NCI-H446 treated with DMSO at 0.1 percent for 48 hours (cell line): ENCODE results near the gene TOR1B.
"Not testable (repeated sequence)": the region's sequence is repeated elsewhere in the genome, so short reads cannot be mapped to it uniquely, and the experiment has no call there.

Source experiments
- DNase-seq: peaks from one replicate; lab custom pipeline; 2025; lab: John Stamatoyannopoulos, UW

TOR1B gene

GRCh38 chr9:129776938-129777768 lies 25.8 kb upstream of the TOR1B start:
- no peak for DNase-seq

- no peak for DNase-seq
Observed at GRCh38 chr9:129777769-129778130, 25.2 kb upstream of the TOR1B start.

DNA sequence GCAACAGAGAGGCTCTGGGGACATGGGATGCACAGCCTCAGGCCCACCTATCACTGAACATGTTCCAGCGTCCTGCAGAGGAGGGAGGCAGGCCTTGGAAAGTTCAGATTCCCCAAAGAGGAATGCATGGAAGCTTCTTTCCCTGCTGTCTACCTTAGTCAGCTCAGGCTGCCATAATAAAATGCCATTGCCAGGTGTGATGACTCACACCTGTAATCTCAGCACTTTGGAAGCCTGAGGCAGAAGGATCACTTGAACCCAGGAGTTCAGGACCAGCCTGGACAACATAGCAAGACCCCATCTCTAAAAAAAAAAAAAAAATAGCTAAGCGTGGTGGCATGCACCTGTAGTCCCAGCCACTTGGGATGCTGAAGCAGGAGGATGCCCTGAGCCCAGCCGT lies 24.5 kb upstream of the TOR1B start:
- no peak for DNase-seq

DNA sequence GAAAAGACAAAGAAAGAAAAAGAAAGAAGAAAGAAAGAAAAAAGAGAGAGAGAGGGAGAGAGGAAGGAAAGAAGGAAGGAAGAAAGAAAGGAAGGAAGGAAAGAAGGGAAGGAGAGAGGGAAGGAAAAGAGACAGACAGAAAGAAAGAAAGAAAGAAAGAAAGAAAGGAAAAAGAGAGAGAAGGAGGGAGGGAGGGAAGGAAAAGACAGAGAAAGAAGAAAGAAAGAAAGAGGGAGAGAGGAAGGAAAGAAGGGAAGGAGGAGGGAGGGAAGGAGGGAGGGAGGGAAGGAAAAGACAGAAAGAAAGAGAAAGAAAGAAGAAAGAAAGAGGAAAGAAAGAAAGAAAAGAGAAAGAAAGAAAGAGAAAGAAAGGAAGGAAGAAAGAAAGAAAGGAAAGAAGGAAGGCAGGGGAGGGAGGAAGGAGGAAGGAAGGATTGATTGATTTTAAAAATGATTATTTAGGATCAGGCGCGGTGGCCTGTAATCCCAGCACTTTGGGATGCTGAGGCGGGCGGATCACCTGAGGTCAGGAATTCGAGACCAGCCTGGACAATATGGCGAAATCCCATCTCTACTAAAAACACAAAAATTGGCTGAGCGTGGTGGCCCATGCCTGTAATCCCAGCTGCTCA lies 23.3 kb upstream of the TOR1B start:
- no peak for DNase-seq

DNA sequence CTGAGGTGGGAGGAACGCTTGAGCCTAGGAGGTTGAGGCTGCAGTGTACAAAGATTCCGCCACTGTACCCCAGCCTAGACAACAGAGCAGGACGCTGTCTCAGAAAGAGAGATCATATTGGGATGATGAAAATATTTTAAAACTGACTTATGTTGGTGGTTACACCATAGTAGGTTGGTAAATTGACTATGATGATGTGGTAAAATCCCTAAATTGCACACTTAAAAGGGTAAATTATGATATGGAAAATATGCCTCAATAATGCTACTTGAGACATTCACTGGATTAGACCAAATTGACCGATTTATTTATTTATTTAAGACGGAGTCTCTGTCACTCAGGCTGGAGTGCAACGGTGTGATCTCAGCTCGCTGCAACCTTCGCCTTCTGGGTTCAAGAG lies 21.9 kb upstream of the TOR1B start:
- no peak for DNase-seq

DNA sequence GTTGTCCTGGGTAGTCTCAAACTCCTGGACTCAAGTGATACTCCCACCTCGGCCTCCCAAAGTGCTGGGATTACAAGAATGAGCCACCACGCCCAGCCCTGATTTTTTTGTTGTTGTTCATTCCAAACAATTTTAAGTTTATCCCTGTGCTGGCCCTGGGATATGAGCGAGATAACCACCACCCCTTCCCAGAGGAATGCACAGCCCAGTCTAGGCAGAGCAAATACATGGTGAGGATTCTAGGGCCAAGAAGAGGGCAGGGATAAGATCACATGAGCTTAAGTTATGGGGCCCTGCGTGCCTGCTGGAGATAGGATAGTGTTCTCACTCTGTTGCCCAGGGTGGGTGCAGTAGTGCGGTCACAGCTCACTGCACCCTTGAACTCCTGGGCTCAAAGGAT lies 21.0 kb upstream of the TOR1B start:
- no peak for DNase-seq

DNA sequence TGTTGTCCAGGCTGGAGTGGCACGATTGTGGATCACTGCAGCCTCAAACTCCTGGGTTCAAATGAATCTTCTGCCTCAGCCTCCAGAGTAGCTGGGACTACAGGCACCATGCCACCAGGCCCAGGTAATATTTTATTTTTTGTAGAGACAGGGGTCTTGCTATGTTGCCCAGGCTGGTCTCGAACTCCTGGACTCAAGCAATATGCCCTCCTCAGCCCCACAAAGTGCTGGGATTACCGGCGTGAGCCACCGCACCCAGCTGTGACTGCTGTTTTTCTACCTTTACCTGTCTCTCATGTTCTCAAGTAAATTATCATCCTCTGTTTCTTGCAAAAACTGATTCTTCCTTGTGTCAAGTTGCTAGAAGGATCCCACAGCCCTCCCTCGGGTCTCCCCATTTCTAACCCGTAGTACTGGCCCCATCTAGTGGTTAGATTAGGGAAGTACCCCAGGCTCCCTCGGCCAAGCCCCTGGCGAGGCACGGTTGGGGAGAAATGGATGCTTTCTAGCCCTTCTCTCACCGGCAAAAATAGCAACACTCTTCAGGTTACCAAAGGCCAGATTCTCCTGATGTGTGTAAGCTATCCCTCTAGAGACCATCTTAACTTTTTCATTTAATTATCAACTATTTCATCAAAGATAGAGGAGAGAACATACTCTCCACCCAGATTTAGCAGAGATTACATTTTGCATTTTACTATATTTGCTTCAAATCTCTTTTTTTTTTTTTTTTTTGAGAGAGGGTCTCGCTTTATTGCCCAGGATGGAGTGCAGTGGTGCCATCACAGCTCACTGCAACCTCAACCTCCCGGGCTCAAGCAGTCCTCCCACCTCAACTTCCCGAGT lies 19.2 kb upstream of the TOR1B start:
- DNase-seq = no peak

GRCh38 chr9:129784970-129785369 lies 18.0 kb upstream of the TOR1B start:
- not testable (repeated sequence) for DNase-seq

- no peak for DNase-seq
Observed at GRCh38 chr9:129785866-129786265, 17.1 kb upstream of the TOR1B start.

GRCh38 chr9:129786481-129786880 lies 16.5 kb upstream of the TOR1B start:
- no peak for DNase-seq

DNA sequence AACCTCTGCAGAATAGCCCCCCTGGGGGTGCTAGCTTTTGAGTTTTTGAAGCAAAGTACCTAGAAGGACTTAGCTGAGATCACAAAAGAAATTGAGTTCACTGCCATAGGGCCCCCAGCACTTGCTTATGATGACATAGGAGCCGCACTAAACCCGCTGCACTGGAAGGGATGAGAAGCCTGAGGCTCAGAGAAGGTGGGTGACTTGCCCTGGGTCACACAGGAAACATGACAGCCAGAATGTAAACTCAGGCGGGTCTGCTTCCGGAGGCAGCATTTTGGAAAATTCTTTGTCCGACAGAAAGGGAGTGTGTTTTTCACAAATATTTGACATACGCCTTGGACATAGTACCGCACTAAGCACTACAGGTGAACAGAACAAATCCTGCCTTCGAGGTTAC lies 8.4 kb upstream of the TOR1B start:
- no peak for DNase-seq

DNA sequence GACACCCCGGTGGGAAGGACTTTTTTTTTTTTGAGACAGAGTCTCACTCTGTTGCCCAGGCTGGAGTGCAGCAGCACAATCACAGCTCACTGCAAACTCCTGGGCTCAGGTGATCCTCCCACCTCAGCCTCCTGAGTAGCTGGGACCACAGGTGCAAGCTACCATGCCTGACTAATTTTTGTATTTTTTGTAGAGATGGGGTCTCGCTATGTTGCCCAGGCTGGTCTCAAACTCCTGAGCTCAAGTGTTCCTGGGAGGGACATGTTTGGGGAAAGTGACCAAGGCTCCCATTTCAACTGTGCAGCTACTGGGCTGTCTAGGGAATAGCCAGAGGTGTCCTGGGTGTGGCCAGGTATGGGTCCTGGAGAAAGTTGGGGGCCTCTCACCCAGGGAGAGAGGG lies 7.0 kb upstream of the TOR1B start:
- DNase-seq = not testable (repeated sequence)

- DNase-seq = no peak
Observed at GRCh38 chr9:129798973-129799372, 4.0 kb upstream of the TOR1B start.

DNA sequence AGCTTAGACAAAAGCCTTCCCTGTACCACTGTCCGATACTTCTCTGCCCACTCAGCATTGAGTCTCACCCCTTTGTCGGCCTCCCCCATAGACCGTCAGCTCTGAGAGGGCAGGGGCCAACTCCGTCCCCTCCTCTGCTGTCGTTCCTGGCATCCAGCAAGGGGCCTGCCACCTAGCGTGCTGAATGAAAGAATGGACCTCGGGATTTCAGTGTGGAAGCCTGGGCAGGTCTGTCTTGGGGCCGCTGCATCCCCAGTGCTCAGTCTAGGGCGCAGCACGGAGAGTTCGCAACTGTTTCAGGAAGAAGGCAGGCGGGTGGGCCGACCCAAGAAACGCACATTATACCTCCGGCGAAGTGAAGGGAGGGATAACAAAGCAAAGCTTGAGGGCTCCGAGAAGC lies 1.5 kb upstream of the TOR1B start:
- DNase-seq = no peak

DNA sequence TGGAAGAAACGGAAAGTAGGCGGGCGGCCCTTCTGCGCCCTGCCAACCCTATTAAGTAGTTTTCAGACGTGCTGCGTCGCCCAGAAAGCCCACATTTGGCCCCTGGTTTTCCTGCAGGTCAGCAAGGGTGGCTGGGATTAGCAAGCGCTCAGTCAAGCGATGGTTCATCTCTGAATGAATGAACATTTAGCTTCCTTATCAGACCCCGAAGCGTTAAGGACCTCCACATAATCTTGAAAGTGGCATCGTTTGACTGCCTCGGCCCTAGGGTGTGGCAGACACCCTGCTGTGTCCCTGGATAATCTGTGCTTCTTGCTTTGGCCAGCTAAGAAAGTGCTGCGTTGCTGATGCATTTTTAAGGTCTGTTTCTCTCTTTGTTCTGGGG lies 684 bp downstream of the TOR1B start:
- DNase-seq = no peak

DNA sequence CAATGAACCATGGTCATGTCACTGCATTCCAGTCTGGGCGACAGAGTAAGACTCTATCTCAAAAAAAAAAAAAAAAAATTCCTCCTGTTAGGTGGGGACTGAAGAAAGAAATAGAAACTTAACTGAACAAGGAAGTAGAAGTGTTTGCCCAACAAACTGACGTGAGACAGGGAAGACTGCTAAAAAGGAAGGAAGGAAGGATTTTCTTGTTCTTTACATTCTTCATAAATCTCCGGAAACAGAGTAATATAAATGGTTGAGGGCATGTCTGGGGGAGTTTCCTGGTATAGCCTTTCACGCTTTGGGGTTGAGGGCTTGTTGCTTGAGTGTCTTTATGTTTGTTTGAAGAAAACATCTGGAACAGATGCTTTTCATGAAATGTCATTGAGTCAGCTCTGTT lies 3.1 kb downstream of the TOR1B start:
- DNase-seq = no peak

DNA sequence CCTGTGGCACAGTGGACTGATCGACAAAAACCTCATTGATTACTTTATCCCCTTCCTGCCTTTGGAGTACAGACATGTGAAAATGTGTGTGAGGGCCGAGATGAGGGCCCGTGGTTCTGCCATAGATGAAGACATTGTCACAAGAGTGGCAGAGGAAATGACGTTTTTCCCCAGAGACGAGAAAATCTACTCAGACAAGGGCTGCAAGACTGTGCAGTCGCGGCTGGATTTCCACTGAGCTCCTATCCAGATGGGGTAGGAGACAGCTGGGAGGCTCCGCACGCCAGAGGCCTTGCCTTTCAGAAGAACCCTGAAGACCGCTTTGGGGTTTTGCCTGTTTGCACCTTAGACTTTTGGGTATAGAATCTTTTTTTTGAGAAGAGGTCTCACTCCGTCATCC lies 6.4 kb downstream of the TOR1B start:
- no peak for DNase-seq

- DNase-seq = no peak
Observed at GRCh38 chr9:129810116-129810515, 7.1 kb downstream of the TOR1B start.

DNA sequence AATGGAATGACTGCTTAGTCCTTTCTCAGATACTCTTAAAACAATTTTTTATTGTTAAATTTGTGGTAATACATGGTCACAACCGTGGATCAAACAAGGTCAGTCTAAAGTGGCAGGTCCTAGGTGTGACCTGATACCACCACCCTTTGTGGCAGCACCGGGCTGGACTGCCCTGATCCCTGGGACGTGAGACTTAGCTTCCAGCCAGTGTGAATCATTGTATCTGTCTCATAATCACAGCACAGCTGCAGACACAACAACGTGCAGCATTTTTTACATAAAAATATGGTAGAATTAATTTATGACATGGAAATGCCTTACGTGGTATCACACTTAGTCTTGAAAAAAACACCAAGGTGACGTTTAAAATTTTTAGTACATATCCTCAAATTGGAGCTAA lies 7.8 kb downstream of the TOR1B start:
- DNase-seq = no peak

DNA sequence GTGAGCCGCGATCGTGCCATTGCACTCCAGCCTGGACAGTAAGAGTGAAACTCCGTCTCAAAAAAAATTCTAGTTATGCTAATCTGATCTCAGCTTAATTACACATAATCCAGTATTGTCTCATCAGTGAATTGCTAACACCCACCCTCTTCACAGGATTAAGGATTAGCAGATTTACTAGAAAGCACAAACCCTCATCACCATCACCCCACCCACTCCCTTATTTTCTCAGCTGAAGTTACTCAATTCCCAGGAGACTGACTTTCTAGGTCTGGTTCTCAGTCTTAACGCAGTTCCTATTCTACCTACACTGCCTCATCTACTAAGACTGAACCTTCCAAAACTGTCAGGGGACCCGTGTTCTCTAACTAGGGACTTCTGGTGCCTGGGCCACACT lies 9.0 kb downstream of the TOR1B start:
- DNase-seq = no peak

DNA sequence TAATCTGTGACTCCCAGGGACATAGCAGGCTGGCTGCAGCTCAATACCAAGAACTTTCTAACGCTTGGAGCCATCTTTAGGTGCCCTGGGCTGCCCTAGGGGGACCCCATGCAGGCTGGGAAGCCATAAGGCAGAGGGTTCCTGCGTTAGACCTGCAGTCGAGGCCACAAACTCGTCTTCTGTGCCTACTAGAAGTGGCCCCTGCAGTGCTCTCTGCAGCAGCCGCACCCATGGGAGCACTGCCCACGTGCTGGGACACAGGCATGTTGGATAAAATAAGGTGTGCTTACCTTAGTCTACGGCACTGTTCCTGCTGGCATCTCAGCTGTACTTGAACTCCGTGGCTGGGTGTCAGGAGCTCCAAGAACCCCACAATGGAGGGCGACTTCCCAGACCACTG lies 9.4 kb downstream of the TOR1B start:
- no peak for DNase-seq

- DNase-seq = no peak
Observed at GRCh38 chr9:129813661-129814060, 10.7 kb downstream of the TOR1B start.
